ENCODE results near the gene LRCH4. TPM values are rescaled to one million over a fixed set of nuclear protein-coding genes. Genes with fewer than 3 reads are reported as not detected.

Gene LRCH4
- total RNA-seq, 3 donors from 2014 or later, result 57.2 to 71.0 (median 63.9) TPM

DNA sequence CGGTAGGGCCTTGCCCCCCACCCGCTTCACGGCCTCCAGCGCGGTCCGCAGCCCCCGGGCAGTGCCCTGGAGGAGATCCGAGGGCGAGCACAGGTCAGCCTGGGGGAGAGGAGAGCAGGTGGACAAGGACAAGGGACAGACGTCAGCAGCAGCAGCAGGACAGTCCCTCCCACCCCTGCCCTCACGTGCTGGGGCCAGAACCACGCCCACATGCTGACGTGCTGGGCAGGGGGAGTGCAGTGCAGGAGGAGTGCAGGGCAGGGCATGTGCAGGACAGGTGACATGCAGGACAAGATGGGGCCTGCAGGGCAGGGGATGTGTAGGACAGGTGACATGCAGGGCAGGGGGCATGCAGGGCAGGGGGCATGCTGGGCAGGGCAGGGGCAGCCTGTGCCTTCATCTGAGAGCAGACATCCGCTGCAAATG is 10.7 kb downstream of the LRCH4 start:
- Histone ChIP-seq H3K4me1 (ENCODE audit: low read depth) (peaks cover 5% of the 10 kb centered on the region), H3K36me3 (ENCODE audit: low read depth) (peaks cover 4% of the 10 kb centered on the region), H3K9me3 (no peaks in the 10 kb centered on the region), H3K4me3 (no peak overlapping the region)
- DNase-seq, result peak in 1 of 3 donors; percentile 42
- TF ChIP-seq, protein P1, sequence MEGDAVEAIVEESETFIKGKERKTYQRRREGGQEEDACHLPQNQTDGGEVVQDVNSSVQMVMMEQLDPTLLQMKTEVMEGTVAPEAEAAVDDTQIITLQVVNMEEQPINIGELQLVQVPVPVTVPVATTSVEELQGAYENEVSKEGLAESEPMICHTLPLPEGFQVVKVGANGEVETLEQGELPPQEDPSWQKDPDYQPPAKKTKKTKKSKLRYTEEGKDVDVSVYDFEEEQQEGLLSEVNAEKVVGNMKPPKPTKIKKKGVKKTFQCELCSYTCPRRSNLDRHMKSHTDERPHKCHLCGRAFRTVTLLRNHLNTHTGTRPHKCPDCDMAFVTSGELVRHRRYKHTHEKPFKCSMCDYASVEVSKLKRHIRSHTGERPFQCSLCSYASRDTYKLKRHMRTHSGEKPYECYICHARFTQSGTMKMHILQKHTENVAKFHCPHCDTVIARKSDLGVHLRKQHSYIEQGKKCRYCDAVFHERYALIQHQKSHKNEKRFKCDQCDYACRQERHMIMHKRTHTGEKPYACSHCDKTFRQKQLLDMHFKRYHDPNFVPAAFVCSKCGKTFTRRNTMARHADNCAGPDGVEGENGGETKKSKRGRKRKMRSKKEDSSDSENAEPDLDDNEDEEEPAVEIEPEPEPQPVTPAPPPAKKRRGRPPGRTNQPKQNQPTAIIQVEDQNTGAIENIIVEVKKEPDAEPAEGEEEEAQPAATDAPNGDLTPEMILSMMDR (IDR thresholded peaks at IDR 0.05), result no peak
- intact Hi-C loops (cut with DNase I, micrococcal nuclease), result no loop called here
- ATAC-seq, result peak; percentile 27

DNA sequence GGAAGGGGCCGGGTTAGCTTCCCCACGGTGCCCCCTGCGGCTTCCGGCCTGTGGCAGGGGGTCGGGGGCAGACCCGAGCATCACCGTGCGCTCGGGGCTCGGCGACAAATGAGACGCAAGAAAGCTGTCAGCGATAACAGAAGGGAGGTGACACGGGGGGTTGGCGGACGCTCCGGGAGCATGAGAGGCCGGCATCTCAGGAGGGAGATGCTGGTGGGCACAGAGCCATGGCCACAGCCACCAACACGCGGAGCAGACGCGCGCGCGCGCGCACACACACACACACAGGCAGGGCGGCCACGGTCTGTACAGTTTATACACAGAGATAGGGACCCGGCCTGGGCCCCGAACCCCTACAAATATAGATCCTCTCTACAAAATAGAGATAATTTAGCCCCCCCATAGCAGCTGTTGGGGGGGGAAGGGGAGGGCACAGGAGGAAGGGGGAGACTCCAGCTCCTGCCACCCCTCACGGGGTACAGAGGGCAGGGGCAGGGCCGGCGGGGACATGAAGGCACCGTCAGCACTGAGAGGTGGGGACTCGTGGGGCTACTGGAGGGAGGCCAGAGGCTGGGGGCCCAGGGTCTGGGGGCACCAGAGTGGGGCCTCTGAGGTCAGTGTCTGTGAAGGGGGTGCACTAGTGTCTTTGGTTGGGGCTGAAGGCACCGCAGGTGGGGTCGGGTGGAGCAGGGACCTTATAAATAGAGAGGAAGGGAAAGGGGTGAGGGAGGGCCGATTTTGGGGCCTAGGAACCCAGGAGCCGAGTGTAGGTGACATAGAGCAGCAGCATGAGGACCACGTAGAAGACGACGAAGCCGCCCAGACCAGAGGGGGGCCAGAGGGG is 11.3 kb downstream of the LRCH4 start:
- intact Hi-C loops (cut with DNase I, micrococcal nuclease), result no loop called here

DNA sequence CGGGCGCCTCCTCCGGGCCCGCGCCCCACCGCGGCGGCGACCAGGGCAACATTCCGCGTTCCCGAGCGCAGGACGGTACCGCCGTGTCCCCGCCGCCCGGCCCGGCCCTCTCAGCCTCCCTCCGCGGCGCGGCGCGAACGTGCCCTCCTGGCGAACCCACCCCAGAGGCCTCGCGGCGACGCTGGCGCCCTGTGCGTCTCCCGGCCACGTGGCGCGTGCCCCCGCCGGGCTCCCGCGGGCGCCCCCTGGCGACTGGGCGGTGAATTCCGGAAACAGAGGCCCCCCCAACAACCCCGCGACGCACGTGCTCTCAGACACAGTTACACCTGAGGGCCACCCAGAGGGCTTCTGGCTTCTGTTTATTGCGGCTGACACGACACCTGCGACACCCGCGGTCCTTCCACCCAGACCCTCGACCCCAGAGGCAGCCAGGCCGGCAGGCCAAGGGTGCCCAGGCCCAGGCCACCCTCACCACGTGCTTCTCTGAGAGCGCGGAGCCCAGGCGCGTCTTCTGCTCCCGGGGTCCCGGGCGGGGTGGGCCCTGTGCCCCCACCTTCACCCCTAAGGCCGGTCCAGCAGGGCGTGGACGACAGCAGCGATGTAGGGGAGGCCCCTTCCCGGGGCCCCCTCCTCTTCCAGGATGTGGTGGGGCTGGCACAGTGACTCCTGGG is 12.1 kb downstream of the LRCH4 start, which contains the start of gene SAP25:
Gene SAP25, minus strand, starts transcription at position 210 of the 671 bp plus-strand sequence. Its CDS starts 158 bp downstream, at position 52.
- ATAC-seq (no peak), DNase-seq (peak in 1 of 3 donors; percentile 34)
- Histone ChIP-seq H3K4me3 (no peak within 1 kb of the TSS), H3K4me1 (ENCODE audit: low read depth) (peaks cover 19% of the 10 kb centered on the region), H3K36me3 (ENCODE audit: low read depth) (peaks cover 4% of the 10 kb centered on the region), H3K9me3 (no peaks in the 10 kb centered on the region)
- intact Hi-C loops (cut with DNase I, micrococcal nuclease), result no loop called here
- TF ChIP-seq, protein P1 (IDR thresholded peaks at IDR 0.05), result no peak

More for the DNA sequence above, 11.3 kb downstream of the LRCH4 start:
- DNase-seq (peak in 1 of 3 donors; percentile 29), ATAC-seq (no peak)
- Histone ChIP-seq H3K9me3 (no peaks in the 10 kb centered on the region), H3K4me1 (ENCODE audit: low read depth) (peaks cover 12% of the 10 kb centered on the region), H3K36me3 (ENCODE audit: low read depth) (peaks cover 4% of the 10 kb centered on the region), H3K4me3 (no peak overlapping the region)
- TF ChIP-seq, protein P1 (IDR thresholded peaks at IDR 0.05), result no peak

DNA sequence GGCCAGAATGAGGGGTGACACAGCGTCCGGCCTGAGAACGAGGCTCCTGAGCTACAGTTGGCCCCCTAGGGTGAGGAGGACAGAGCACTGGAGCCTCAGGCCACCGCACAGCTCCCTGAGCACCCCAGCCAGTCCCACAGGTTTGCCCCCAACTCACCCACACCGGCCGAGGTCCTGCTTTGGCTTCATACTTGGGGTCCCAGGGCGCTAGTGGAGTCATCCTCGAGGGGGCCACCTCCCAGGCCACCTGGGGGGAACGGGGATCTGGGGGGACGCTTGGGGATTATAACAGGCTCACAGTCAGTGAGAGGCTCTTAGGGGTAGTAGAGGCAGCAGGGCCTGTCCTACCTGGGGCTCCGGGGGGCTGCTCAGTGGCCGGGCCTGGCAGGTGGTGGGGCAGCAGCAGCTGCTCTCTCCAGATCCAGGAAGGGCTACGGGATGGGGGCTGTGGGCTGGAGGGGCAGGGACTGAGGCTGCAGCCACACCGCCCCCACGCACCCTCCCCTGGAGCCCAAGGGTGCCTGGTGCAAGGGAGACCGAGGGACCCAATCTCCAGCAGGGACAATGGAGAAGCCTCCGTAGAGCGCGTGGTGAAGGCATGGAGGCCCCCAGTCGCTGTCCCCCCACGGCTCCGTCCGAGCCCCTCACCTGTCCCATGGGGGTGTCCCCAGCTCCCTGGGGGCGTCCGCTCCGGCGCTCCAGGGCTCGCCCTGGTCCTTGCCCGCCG is 12.8 kb downstream of the LRCH4 start:
- intact Hi-C loops (cut with DNase I, micrococcal nuclease), result no loop called here
- Histone ChIP-seq H3K9me3 (no peaks in the 10 kb centered on the region), H3K36me3 (ENCODE audit: low read depth) (peaks cover 4% of the 10 kb centered on the region), H3K4me1 (ENCODE audit: low read depth) (peaks cover 26% of the 10 kb centered on the region), H3K4me3 (no peak overlapping the region)
- TF ChIP-seq, protein P1 (IDR thresholded peaks at IDR 0.05), result no peak
- ATAC-seq (no peak), DNase-seq (peak in 1 of 3 donors; percentile 28)

DNA sequence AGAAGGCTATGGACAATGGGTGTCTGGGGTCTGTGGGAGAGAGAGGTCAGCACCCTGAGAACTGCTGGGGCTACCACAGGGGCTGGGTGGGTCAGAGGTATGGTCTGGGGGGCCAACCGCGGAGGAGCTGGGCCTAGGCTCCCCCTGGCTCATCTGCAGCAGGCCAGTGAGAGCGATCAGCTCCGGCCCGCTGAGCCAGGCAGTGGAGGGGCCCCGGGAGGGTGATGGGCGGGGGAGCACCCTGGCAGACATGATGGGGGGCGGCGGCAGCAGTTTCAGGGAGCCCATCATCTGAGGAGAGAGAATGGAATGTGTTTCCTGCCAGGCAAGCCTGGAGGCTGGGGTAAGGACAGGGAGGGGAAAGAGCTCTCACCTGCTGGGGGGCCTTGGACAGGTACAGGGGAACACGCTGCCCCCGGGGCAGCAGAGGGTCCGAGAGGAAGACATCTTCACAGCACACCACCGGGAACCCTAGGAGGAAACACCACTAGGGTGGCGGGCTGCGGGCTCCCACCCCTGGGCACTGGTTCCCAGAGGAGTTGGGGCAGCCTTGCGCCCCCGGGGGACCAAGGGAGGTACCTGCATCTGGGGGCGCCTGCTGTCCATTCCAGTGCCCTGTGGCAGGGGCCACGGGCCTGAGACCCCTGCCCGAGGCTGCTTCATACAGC is 13.5 kb downstream of the LRCH4 start:
- ATAC-seq (no peak), DNase-seq (peak in 1 of 3 donors; percentile 29)
- Histone ChIP-seq H3K9me3 (no peaks in the 10 kb centered on the region), H3K4me3 (no peak overlapping the region), H3K36me3 (ENCODE audit: low read depth) (peaks cover 4% of the 10 kb centered on the region), H3K4me1 (ENCODE audit: low read depth) (peaks cover 32% of the 10 kb centered on the region)
- intact Hi-C loops (cut with DNase I, micrococcal nuclease), result no loop called here
- TF ChIP-seq, protein P1 (IDR thresholded peaks at IDR 0.05), result no peak
